GM12878 (cell line): ENCODE results near the gene C6orf52. TPM values are rescaled to one million over a fixed set of nuclear protein-coding genes. Genes with fewer than 3 reads are reported as not detected.

Source experiments
- ATAC-seq: fragments of 200-7000 bp; cut with Tn5 transposase; 3 replicates; pipeline ENCODE4 v1.9.1; 2020; ENCODE audit warnings: mild to moderate bottlenecking, moderate library complexity
- BruUV-seq: library from RNA; stranded (reverse); fragments of 400-500 nt; replicated peaks from 2 replicates; lab custom pipeline; 2021; lab: Mats Ljungman, UMichigan
- CTCF ChIA-PET: fragments of 300-600 bp; sonication (Branson Sonifier 250); formaldehyde crosslinking; extraction: SDS; loops from one replicate; lab custom pipeline; 2021; ENCODE audit warnings: inconsistent platforms; lab: Yijun Ruan, JAX
- POLR2A ChIA-PET: fragments of 350-600 bp; formaldehyde crosslinking; extraction: SDS; loops from one replicate; lab custom pipeline; 2021; ENCODE audit warnings: inconsistent platforms; lab: Charles Lee
- RAD21 ChIA-PET: fragments of 300-600 bp; sonication (Branson Sonifier 250); formaldehyde crosslinking; loops from one replicate; lab custom pipeline; 2023; ENCODE audit warnings: antibody characterized with exemption; ENCODE audit not compliant: unreplicated experiment; lab: Charles Lee
- SMC1A ChIA-PET: fragments of 300-600 bp; sonication (Branson Sonifier 250); formaldehyde crosslinking; loops from one replicate; lab custom pipeline; 2023; ENCODE audit not compliant: unreplicated experiment, uncharacterized antibody; lab: Charles Lee
- DNase-seq: peaks from one replicate; pipeline ENCODE4 v3.0.0-alpha.2; 2011; ENCODE audit warnings: low read depth, low spot score
- FAIRE-seq: peaks from 3 replicates; lab custom pipeline; 2011; peaks lifted over from hg19 to GRCh38; lab: Jason Lieb, UNC
- H2AFZ ChIP-seq: 2 replicates; pipeline ENCODE4 v1.6.0; 2011; ENCODE audit warnings: low read depth, low read length, control low read depth; ENCODE audit not compliant: control insufficient read depth
- H3K27ac ChIP-seq: 2 replicates; pipeline ENCODE4 v1.5.1; 2011; ENCODE audit warnings: control low read depth; ENCODE audit not compliant: control insufficient read depth, insufficient read depth
- H3K27me3 ChIP-seq, 2 experiments: replicated peaks in 1 of 2; 2 replicates each; pipeline versions ENCODE4 v1.6.0 to v1.6.1; 2011; ENCODE audit warnings: low read length in 1 of 2; ENCODE audit not compliant: control insufficient read depth in 2 of 2, insufficient read depth in 2 of 2
- H3K36me3 ChIP-seq, 2 experiments: 2 replicates each; pipeline ENCODE4 v1.5.1; 2011; ENCODE audit warnings: low read length in 1 of 2; ENCODE audit not compliant: control insufficient read depth in 2 of 2, insufficient read depth in 2 of 2
- H3K4me1 ChIP-seq: 2 replicates; pipeline ENCODE4 v1.6.1; 2011; ENCODE audit warnings: mild to moderate bottlenecking, low read length, moderate library complexity, mixed read lengths; ENCODE audit not compliant: control insufficient read depth, insufficient read depth
- H3K4me2 ChIP-seq: 2 replicates; pipeline ENCODE4 v1.6.0; 2011; ENCODE audit warnings: control low read depth; ENCODE audit not compliant: control insufficient read depth, insufficient read depth
- H3K4me3 ChIP-seq: fragments of 200-600 bp; sonication (generic); 2 replicates; pipeline ENCODE4 v1.5.1; 2016
- H3K79me2 ChIP-seq: 2 replicates; pipeline ENCODE4 v1.6.0; 2011; ENCODE audit warnings: low read length; ENCODE audit not compliant: control insufficient read depth, insufficient read depth
- H3K9ac ChIP-seq: 2 replicates; pipeline ENCODE4 v1.8.0; 2011; ENCODE audit warnings: low read length, control low read depth, mixed read lengths; ENCODE audit not compliant: control insufficient read depth, insufficient read depth
- H3K9me3 ChIP-seq: replicated peaks from 3 replicates; pipeline ENCODE4 v1.5.1; 2011; ENCODE audit warnings: mild to moderate bottlenecking, low read length; ENCODE audit not compliant: control insufficient read depth, insufficient read depth
- H4K20me1 ChIP-seq: 2 replicates; pipeline ENCODE4 v1.6.0; 2011; ENCODE audit not compliant: control insufficient read depth, insufficient read depth
- CHD4 ChIP-seq: fragments of 200-600 bp; sonication (generic); IDR thresholded peaks from 2 replicates; pipeline ENCODE4 v1.6.1; 2016; ENCODE audit warnings: mild to moderate bottlenecking
- EGR1 ChIP-seq, 2 experiments: IDR thresholded peaks; 1 replicate in 1 of 2; 2 replicates in 1 of 2; pipeline ENCODE4 v1.6.1; 2011 to 2012; ENCODE audit warnings: low read depth in 2 of 2, low read length in 2 of 2, borderline replicate concordance in 1 of 2, mild to moderate bottlenecking in 1 of 2, moderate library complexity in 1 of 2
- ETV6 ChIP-seq, 2 experiments: fragments of 450-650 bp in 1 of 2; IDR thresholded peaks in 1 of 2; conservative IDR thresholded peaks in 1 of 2; 2 replicates each; pipeline ENCODE4 v1.6.1; 2014; ENCODE audit warnings: antibody characterized with exemption in 1 of 2, borderline replicate concordance in 1 of 2, low read depth in 1 of 2, mild to moderate bottlenecking in 1 of 2, moderate library complexity in 1 of 2
- GATAD2B ChIP-seq: fragments of 450-650 bp; conservative IDR thresholded peaks from 2 replicates; pipeline ENCODE4 v1.6.1; 2017; ENCODE audit warnings: low read depth, mild to moderate bottlenecking, moderate library complexity
- IKZF1 ChIP-seq: fragments of 450-650 bp; conservative IDR thresholded peaks from 2 replicates; pipeline ENCODE4 v1.6.1; 2017; ENCODE audit warnings: antibody characterized with exemption, mild to moderate bottlenecking
- MEF2A ChIP-seq: IDR thresholded peaks from 2 replicates; pipeline ENCODE4 v1.6.1; 2011; ENCODE audit warnings: low read depth, mild to moderate bottlenecking, low read length, moderate library complexity; ENCODE audit not compliant: insufficient read depth
- POLR2A ChIP-seq: IDR thresholded peaks from 2 replicates; pipeline ENCODE4 v1.6.1; 2011; ENCODE audit warnings: low read depth, mild to moderate bottlenecking, low read length
- POLR2AphosphoS5 ChIP-seq: IDR thresholded peaks from 2 replicates; pipeline ENCODE4 v1.6.1; 2011; ENCODE audit warnings: mild to moderate bottlenecking, low read length, inconsistent platforms
- SMAD5 ChIP-seq: IDR thresholded peaks from 2 replicates; pipeline ENCODE4 v1.6.1; 2016; ENCODE audit warnings: antibody characterized with exemption, low read depth
- ZNF687 ChIP-seq: fragments of 450-650 bp; IDR thresholded peaks from 2 replicates; pipeline ENCODE4 v1.6.1; 2017; ENCODE audit warnings: mild to moderate bottlenecking, moderate library complexity
- WGBS: methylation state at CpG from one replicate; pipeline ENCODE4 v1.1.6; 2016; ENCODE audit warnings: low lambda C conversion rate; ENCODE audit not compliant: insufficient replicate concordance, insufficient coverage; ENCODE audit errors: missing lambda C conversion rate; 5-methylcytosine and 5-hydroxymethylcytosine counted together
- in situ Hi-C: fragments of 300-500 bp; cut with MboI; formaldehyde crosslinking; loops from 9 replicates; pipeline ENCODE4 v1.14.3; 2018; ENCODE audit warnings: mixed read lengths
- intact Hi-C: fragments of 100-400 bp; cut with micrococcal nuclease; formaldehyde crosslinking; loops from one replicate; pipeline ENCODE4 v1.14.2; 2022; ENCODE audit not compliant: unreplicated experiment
- polyA plus RNA-seq, 11 experiments: library from polyadenylated mRNA; depleted of rRNA in 4 of 11; unstranded in 6 of 11; stranded (reverse) in 5 of 11; fragments of >200 nt; fragmentation: Nextera tagmentation in 4 of 11; fragmentation: Illumina TruSeq in 1 of 11; extraction: Ambion mirVana in 4 of 11; extraction: Trizol in 1 of 11; gene quantifications; 1 replicate in 1 of 11; 2 replicates in 10 of 11; pipeline versions ENCODE4 v1.2.1 to v1.2.3, GENCODE V29; 2011 to 2016; ENCODE audit warnings: inconsistent platforms in 2 of 11, missing spikeins in 2 of 11, low read depth in 1 of 11
- total RNA-seq, 4 experiments: library from RNA; depleted of rRNA in 3 of 4; stranded (reverse); fragments of >200 nt in 3 of 4; fragmentation: Illumina TruSeq in 1 of 4; extraction: Trizol in 1 of 4; gene quantifications; 2 replicates each; pipeline versions ENCODE4 v1.2.1 to v1.2.3, GENCODE V29; 2013 to 2021
- TF ChIP-seq, protein P1 (sequence below): fragments of 450-650 bp; conservative IDR thresholded peaks from 2 replicates; pipeline ENCODE4 v1.6.1; 2017; ENCODE audit warnings: mild to moderate bottlenecking, moderate library complexity
- TF ChIP-seq, protein P2 (sequence below): IDR thresholded peaks from 2 replicates; pipeline ENCODE4 v1.6.1; 2012; ENCODE audit warnings: low read depth, low read length, improper control_type of control experiment

C6orf52 gene
- total and polyA plus RNA-seq, 10 of the 15 experiments (the other 5 are each of a cell fraction or from before 2014, with no cell fraction given) = 2.7 to 15.1 (median 4.9) TPM

- peak overlapping the region; percentile 75 for H3K4me2 ChIP-seq
- peak overlapping the region; percentile 78 for H3K27ac ChIP-seq
- BruUV-seq = no TSS peak
- no peaks in the 10 kb centered on the region for H3K36me3 ChIP-seq
- 36% methylated on average over 42 of the region's 49 CpGs for WGBS
- H2AFZ ChIP-seq = peak overlapping the region; percentile 80
- peaks cover 4% of the 10 kb centered on the region; the same call in 1 of the 2 replicates for H3K4me1 ChIP-seq
- in situ Hi-C loops (no loop called here), intact Hi-C loops (loop anchor here (10.0 kb wide), 1 partner anchor 186 kb away; no protein-coding TSS in a partner anchor)
- RAD21 ChIA-PET = interaction anchor here (0.8 to 2.4 kb wide), 9 partner anchors 18 to 242 kb away, joined by 3 to 12 read pairs (median 4); partner anchors contain the start of genes C6orf52, PAK1IP1 and TMEM14B
- peak; percentile 22 for ATAC-seq
- CTCF ChIA-PET = interaction anchor here (0.9 to 2.2 kb wide), 9 partner anchors 9 to 242 kb away, joined by 3 to 8 read pairs (median 4); no protein-coding TSS in a partner anchor
- H3K4me3 ChIP-seq = peak overlapping the region; percentile 76
- POLR2A ChIA-PET = interaction anchor here (0.8 to 6.0 kb wide), 4 partner anchors 18 to 209 kb away, joined by 3 to 40 read pairs (median 4); partner anchors contain the start of genes C6orf52 and PAK1IP1
- H3K27me3 ChIP-seq = no peaks in the 10 kb centered on the region
- peaks cover 12% of the 10 kb centered on the region for H3K9me3 ChIP-seq
- SMC1A ChIA-PET = interaction anchor here (0.6 to 4.1 kb wide), 10 partner anchors 10 to 242 kb away, joined by 3 to 46 read pairs (median 4); partner anchors contain the start of genes C6orf52, PAK1IP1 and TMEM14B
- H3K9ac ChIP-seq = peak overlapping the region; percentile 73
- no peak for DNase-seq
- H3K79me2 ChIP-seq = peaks cover 13% of the 10 kb centered on the region
- H4K20me1 ChIP-seq = no peaks in the 10 kb centered on the region
- FAIRE-seq = no peak
- TF ChIP-seq POLR2A (peak; percentile 78), EGR1 (IDR thresholded peaks at IDR 0.05; ENCODE audit: borderline replicate concordance in 1 of 2, low read depth in 2 of 2, low read length in 2 of 2) (peak in 1 of 2 experiments; percentile 47; a peak in 1 of 3 replicates), GATAD2B (peak; percentile 45; the same call in 1 of the 2 replicates), POLR2AphosphoS5 (peak; percentile 46; the same call in 1 of the 2 replicates), ETV6 (conservative IDR thresholded peaks at IDR 0.05 in 1 of 2, IDR thresholded peaks at IDR 0.05 in 1 of 2; ENCODE audit: borderline replicate concordance in 1 of 2, low read depth in 1 of 2) (0 out of 4 replicates have a peak, but pooled peaks of 1 of the 2 experiments have one; percentile 11), MEF2A (no peak), SMAD5 (peak; percentile 58; the same call in 1 of the 2 replicates), ZNF687 (peak; percentile 61; the same call in 1 of the 2 replicates), CHD4 (no peak), IKZF1 (peak; percentile 23; the same call in 1 of the 2 replicates)
- TF ChIP-seq, protein P1, sequence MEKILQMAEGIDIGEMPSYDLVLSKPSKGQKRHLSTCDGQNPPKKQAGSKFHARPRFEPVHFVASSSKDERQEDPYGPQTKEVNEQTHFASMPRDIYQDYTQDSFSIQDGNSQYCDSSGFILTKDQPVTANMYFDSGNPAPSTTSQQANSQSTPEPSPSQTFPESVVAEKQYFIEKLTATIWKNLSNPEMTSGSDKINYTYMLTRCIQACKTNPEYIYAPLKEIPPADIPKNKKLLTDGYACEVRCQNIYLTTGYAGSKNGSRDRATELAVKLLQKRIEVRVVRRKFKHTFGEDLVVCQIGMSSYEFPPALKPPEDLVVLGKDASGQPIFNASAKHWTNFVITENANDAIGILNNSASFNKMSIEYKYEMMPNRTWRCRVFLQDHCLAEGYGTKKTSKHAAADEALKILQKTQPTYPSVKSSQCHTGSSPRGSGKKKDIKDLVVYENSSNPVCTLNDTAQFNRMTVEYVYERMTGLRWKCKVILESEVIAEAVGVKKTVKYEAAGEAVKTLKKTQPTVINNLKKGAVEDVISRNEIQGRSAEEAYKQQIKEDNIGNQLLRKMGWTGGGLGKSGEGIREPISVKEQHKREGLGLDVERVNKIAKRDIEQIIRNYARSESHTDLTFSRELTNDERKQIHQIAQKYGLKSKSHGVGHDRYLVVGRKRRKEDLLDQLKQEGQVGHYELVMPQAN = peak; percentile 30
- TF ChIP-seq, protein P2, sequence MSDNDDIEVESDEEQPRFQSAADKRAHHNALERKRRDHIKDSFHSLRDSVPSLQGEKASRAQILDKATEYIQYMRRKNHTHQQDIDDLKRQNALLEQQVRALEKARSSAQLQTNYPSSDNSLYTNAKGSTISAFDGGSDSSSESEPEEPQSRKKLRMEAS = 0 out of 2 replicates have a peak, but pooled peaks have one; percentile 38
Observed at GRCh38 chr6:10720265-10720959, 26.0 kb upstream of the C6orf52 start.
